Transverse colon (tissue), 4 donors: ENCODE results near the gene PIH1D1. TPM values are rescaled to one million over a fixed set of nuclear protein-coding genes. Genes with fewer than 3 reads are reported as not detected.

Experiments used
- DNase-seq: peaks from one replicate; pipeline ENCODE4 v3.0.0-alpha.2; 2019
- H3K27ac ChIP-seq, 4 donors: fragments of 200-600 bp; sonication (generic); 2 replicates each; pipeline ENCODE4 v1.5.1; 2016 to 2018; ENCODE audit warnings: inconsistent platforms in 4 of 4
- H3K27me3 ChIP-seq: fragments of 200-600 bp; sonication (generic); 2 replicates; pipeline ENCODE4 v1.5.1; 2017; ENCODE audit warnings: inconsistent platforms
- H3K36me3 ChIP-seq, 4 donors: fragments of 200-600 bp; sonication (generic); 2 replicates each; pipeline ENCODE4 v1.5.1; 2017 to 2019; ENCODE audit warnings: inconsistent platforms in 4 of 4
- H3K4me1 ChIP-seq, 4 donors: fragments of 200-600 bp; sonication (generic); 2 replicates each; pipeline ENCODE4 v1.5.1; 2017 to 2020; ENCODE audit warnings: inconsistent platforms in 4 of 4
- H3K4me3 ChIP-seq, 4 donors: fragments of 200-600 bp; sonication (generic); 1 replicate in 1 of 4; 2 replicates in 3 of 4; pipeline versions ENCODE4 v1.5.1 to v1.6.1; 2017 to 2019; ENCODE audit warnings: inconsistent platforms in 4 of 4
- H3K9me3 ChIP-seq, 2 donors: fragments of 200-600 bp; sonication (generic); 2 replicates each; pipeline ENCODE4 v1.5.1; 2017 to 2019; ENCODE audit warnings: inconsistent platforms in 2 of 2
- EP300 ChIP-seq: sonication (generic); formaldehyde crosslinking; IDR thresholded peaks from one replicate; pipeline ENCODE4 v1.6.1; 2017; ENCODE audit warnings: antibody characterized with exemption, low read depth
- POLR2A ChIP-seq: fragments of 450-650 bp; IDR thresholded peaks from one replicate; pipeline ENCODE4 v1.6.1; 2016; ENCODE audit warnings: antibody characterized with exemption, mild to moderate bottlenecking, moderate library complexity
- POLR2AphosphoS5 ChIP-seq, 3 donors: sonication (generic); formaldehyde crosslinking; IDR thresholded peaks; one replicate each; pipeline ENCODE4 v1.6.1; 2016; ENCODE audit warnings: antibody characterized with exemption in 3 of 3
- WGBS, 2 donors: methylation state at CpG; one replicate each; pipeline ENCODE4 v1.1.5; 2018; ENCODE audit warnings: low coverage in 1 of 2; 5-methylcytosine and 5-hydroxymethylcytosine counted together
- in situ Hi-C, 4 donors: fragments of 200-750 bp; cut with MboI; loops; one replicate each; pipeline versions ENCODE4 v1.15.0 to v1.15.1; 2017; ENCODE audit warnings: low sequenced_read_pairs in 3 of 4, low pct_ligation_motif_present in 1 of 4, low pct_unique_long_range_greater_than_20kb in 1 of 4
- intact Hi-C: fragments of 100-400 bp; cut with DNase I; formaldehyde crosslinking; loops from one replicate; pipeline ENCODE4 v1.15.1; 2023; ENCODE audit warnings: low total_unique reads
- total RNA-seq, 4 donors: library from RNA; depleted of rRNA; stranded (reverse); fragments of >200 nt; gene quantifications; one replicate each; pipeline ENCODE4 v1.1.0, GENCODE V29; 2016
- TF ChIP-seq, protein P1 (sequence below), 5 experiments: fragments of 200-600 bp in 3 of 5; fragments of 450-650 bp in 2 of 5; sonication (generic) in 3 of 5; IDR thresholded peaks; 1 replicate in 2 of 5; 2 replicates in 3 of 5; pipeline ENCODE4 v1.5.1; 2016 to 2017; ENCODE audit warnings: antibody characterized with exemption in 5 of 5, inconsistent platforms in 3 of 5, mild to moderate bottlenecking in 2 of 5, moderate library complexity in 1 of 5

Gene PIH1D1
- total RNA-seq, 4 donors from 2014 or later: 52.7 to 105 (median 90.4) TPM

DNA sequence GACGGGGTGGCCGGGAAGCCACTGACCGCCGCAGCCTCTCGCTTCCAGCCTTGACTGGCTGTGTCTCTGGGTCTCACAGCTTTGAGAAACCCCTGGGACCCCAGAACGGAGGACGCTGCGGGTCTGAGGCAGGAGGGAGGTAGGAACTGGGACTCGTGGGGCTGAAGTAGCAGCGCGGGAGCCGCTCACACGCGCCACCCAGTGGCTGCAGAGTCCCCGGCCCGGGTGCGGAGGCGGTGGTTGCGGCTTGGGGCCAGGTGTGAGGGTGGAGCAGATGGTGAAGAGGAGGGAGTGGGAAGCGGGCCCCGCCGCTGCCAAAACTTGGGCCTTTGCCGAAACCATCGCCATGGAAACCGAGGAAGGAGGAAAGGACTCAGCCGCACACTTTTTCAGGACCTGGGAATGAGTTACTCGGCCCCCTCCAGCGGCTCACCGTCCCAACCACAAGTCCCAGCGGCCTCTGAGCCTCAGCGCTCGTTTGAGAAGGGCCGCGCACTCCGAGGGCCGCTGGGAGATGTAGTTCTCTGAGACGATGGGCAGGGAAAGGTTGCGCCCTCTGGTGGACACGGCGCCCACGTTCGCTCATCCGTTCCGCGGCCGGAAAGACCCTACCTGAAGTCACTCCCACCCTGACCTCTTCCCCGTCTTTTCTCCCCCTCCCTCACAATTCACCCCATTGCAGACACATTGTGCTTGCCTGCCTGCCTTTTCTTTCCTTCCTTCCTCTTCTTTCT is 8.1 kb downstream of the PIH1D1 start:
- peak overlapping the region; percentile 51 to 64 (median 54) for H3K4me3 ChIP-seq
- peaks cover 0 to 32% (median 4%) of the 10 kb centered on the region in 4 donors for H3K4me1 ChIP-seq
- H3K9me3 ChIP-seq: no peaks in the 10 kb centered on the region
- intact Hi-C loops (loop anchor here (2.0 to 10.0 kb wide), 3 partner anchors 51 to 219 kb away; no protein-coding TSS in a partner anchor), in situ Hi-C loops (loop anchor here in 2 of 4 donors (5.0 to 10.0 kb wide), 2 partner anchors 49 to 51 kb away; no protein-coding TSS in a partner anchor)
- DNase-seq: peak; percentile 95
- TF ChIP-seq EP300 (no peak), POLR2AphosphoS5 (IDR thresholded peaks at IDR 0.05) (peak in 1 of 3 donors; percentile 6), POLR2A (peak; percentile 15)
- TF ChIP-seq, protein P1, sequence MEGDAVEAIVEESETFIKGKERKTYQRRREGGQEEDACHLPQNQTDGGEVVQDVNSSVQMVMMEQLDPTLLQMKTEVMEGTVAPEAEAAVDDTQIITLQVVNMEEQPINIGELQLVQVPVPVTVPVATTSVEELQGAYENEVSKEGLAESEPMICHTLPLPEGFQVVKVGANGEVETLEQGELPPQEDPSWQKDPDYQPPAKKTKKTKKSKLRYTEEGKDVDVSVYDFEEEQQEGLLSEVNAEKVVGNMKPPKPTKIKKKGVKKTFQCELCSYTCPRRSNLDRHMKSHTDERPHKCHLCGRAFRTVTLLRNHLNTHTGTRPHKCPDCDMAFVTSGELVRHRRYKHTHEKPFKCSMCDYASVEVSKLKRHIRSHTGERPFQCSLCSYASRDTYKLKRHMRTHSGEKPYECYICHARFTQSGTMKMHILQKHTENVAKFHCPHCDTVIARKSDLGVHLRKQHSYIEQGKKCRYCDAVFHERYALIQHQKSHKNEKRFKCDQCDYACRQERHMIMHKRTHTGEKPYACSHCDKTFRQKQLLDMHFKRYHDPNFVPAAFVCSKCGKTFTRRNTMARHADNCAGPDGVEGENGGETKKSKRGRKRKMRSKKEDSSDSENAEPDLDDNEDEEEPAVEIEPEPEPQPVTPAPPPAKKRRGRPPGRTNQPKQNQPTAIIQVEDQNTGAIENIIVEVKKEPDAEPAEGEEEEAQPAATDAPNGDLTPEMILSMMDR (IDR thresholded peaks at IDR 0.05): peak; percentile 74 to 96 (median 82)
- H3K36me3 ChIP-seq: peaks cover 0 to 3% (median 0%) of the 10 kb centered on the region in 4 donors
- peaks cover 43% of the 10 kb centered on the region for H3K27me3 ChIP-seq
- 0% methylated on average over 17 to 27 of the region's 47 CpGs for WGBS, 2 donors
- H3K27ac ChIP-seq: peak overlapping the region; percentile 76 to 84 (median 82)

DNA sequence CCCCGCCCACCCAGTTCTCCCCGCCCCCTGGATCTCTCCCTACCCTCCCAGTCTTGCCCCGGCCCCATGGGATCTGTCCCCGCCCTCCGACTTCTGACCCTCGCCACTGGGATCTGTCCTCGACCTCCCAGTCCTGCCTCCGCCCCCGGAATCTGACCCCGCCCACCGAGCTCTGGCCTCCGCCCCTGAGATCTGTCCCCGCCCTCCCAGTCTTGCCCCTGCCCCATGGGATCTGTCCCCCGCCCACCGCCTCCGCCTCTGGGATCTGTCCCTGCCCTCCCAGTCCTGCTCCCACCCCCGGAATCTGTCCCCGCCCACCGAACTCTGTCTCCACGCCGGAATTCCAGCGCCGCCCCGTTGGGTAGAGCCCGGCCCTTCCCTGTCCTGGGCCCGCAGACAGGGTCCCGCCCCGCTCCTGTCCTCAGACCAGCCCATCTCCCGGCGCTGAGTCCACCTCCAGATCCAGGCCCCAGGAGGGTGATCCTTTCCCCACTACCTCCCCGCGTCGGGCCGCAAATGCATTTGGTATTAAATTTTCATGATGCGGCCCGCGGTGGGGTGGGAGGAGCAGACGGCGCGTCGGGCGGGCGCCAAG is 8.7 kb downstream of the PIH1D1 start:
- H3K27ac ChIP-seq: peak overlapping the region; percentile 76 to 84 (median 82)
- TF ChIP-seq POLR2AphosphoS5 (IDR thresholded peaks at IDR 0.05) (peak in 1 of 3 donors; percentile 49), POLR2A (peak; percentile 35)
- TF ChIP-seq, protein P1 (IDR thresholded peaks at IDR 0.05): no peak
- H3K27me3 ChIP-seq: peaks cover 50% of the 10 kb centered on the region
- WGBS, 2 donors: 1 to 2% methylated on average over 10 to 22 of the region's 43 CpGs
- no peaks in the 10 kb centered on the region for H3K9me3 ChIP-seq
- H3K4me1 ChIP-seq: peaks cover 0 to 28% (median 4%) of the 10 kb centered on the region in 4 donors
- in situ Hi-C loops (loop anchor here in 2 of 4 donors (5.0 to 10.0 kb wide), 2 partner anchors 48 to 51 kb away; no protein-coding TSS in a partner anchor), intact Hi-C loops (loop anchor here (2.0 to 10.0 kb wide), 3 partner anchors 51 to 218 kb away; no protein-coding TSS in a partner anchor)
- H3K4me3 ChIP-seq: peak overlapping the region; percentile 51 to 64 (median 54)
- DNase-seq: peak; percentile 96
- no peaks in the 10 kb centered on the region for H3K36me3 ChIP-seq

DNA sequence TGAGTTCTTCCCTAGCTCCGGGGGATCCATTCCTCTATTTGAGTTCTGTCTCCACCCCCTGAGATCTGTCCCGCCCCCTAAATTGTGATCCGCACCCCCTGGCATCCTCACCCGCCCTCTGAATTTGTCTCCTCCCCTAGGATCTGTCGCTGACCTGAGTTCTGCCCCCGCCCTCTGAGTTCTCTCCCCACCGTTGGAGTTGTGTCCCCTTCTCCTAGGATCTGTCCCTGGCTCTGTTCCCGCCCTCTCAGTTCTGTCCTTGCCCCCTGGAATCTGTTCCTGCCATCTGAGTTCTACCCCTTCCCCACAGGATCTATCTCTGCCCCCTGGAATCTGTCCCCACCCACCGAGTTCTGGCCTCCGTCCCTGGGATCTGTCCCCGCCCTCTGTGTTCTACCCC is 9.3 kb downstream of the PIH1D1 start:
- 0 to 10% methylated on average over 4 to 11 of the region's 11 CpGs for WGBS, 2 donors
- TF ChIP-seq, protein P1 (IDR thresholded peaks at IDR 0.05): no peak
- TF ChIP-seq EP300 (no peak), POLR2A (no peak), POLR2AphosphoS5 (IDR thresholded peaks at IDR 0.05) (no peak)
- Histone ChIP-seq H3K27me3 (peaks cover 55% of the 10 kb centered on the region), H3K27ac (peak overlapping the region; percentile 12 to 84 (median 30)), H3K4me1 (peaks cover 0 to 26% (median 4%) of the 10 kb centered on the region in 4 donors), H3K9me3 (no peaks in the 10 kb centered on the region), H3K36me3 (no peaks in the 10 kb centered on the region), H3K4me3 (peak overlapping the region in 2 of 4 donors; percentile 55 to 64)
- in situ Hi-C loops (loop anchor here in 2 of 4 donors (5.0 to 10.0 kb wide), 2 partner anchors 48 to 50 kb away; no protein-coding TSS in a partner anchor), intact Hi-C loops (loop anchor here (2.0 to 10.0 kb wide), 3 partner anchors 50 to 218 kb away; no protein-coding TSS in a partner anchor)
- DNase-seq: peak; percentile 33

GRCh38 chr19:49441960-49442350 is 9.7 kb downstream of the PIH1D1 start:
- in situ Hi-C loops: loop anchor here in 2 of 4 donors (5.0 to 10.0 kb wide), 2 partner anchors 47 to 50 kb away; no protein-coding TSS in a partner anchor
- 27 to 36% methylated on average over 6 to 14 of the region's 14 CpGs for WGBS, 2 donors
- TF ChIP-seq POLR2AphosphoS5 (IDR thresholded peaks at IDR 0.05) (no peak), POLR2A (no peak), EP300 (no peak)
- TF ChIP-seq, protein P1 (IDR thresholded peaks at IDR 0.05): no peak

More at GRCh38 chr19:49441960-49442350, 9.7 kb downstream of the PIH1D1 start:
- H3K27ac ChIP-seq: peak overlapping the region; percentile 12 to 84 (median 30)
- peaks cover 59% of the 10 kb centered on the region for H3K27me3 ChIP-seq
- H3K4me3 ChIP-seq: peak overlapping the region in 1 of 4 donors; percentile 64
- intact Hi-C loops: loop anchor here (2.0 to 10.0 kb wide), 3 partner anchors 50 to 217 kb away; no protein-coding TSS in a partner anchor
- peaks cover 0 to 26% (median 4%) of the 10 kb centered on the region in 4 donors for H3K4me1 ChIP-seq
- DNase-seq: no peak
- H3K9me3 ChIP-seq: no peaks in the 10 kb centered on the region
- no peaks in the 10 kb centered on the region for H3K36me3 ChIP-seq
